Activated CD8-positive, alpha-beta T cell treated with anti-CD3 and anti-CD28 coated beads, Interleukin-2, amount 10 ng/mL, durations not matched to agents 7 days and 5 days (primary cell): Measurements from ENCODE around the gene WDFY1. TPM values are rescaled to one million over a fixed set of nuclear protein-coding genes. Genes with fewer than 3 reads are reported as not detected.

Source experiments
- ATAC-seq: fragments of 150-1000 bp; cut with Tn5 transposase; one replicate; pipeline ENCODE4 v1.10.0; 2021; ENCODE audit warnings: moderate library complexity
- CTCF ChIA-PET: fragments of 350-600 bp; sonication (Branson Sonifier 250); formaldehyde crosslinking; loops from one replicate; lab custom pipeline; 2021; ENCODE audit warnings: antibody characterized with exemption; lab: Charles Lee
- POLR2A ChIA-PET: fragments of 350-600 bp; sonication (Branson Sonifier 250); formaldehyde crosslinking; loops from one replicate; lab custom pipeline; 2021; ENCODE audit warnings: antibody characterized with exemption; lab: Charles Lee
- DNase-seq: peaks from one replicate; pipeline ENCODE4 v3.0.0-alpha.2; 2020
- H3K27ac Mint-ChIP-seq: one replicate; pipeline ENCODE4 v1.8.0; 2021; ENCODE audit warnings: mild to moderate bottlenecking, mixed read lengths
- H3K27me3 Mint-ChIP-seq: one replicate; pipeline ENCODE4 v1.8.0; 2021; ENCODE audit warnings: low read depth, mixed read lengths
- H3K36me3 Mint-ChIP-seq: one replicate; pipeline ENCODE4 v1.8.0; 2021; ENCODE audit warnings: low read depth, mixed read lengths
- H3K4me1 Mint-ChIP-seq: one replicate; pipeline ENCODE4 v1.8.0; 2021; ENCODE audit warnings: low read depth, mixed read lengths
- H3K4me3 Mint-ChIP-seq: one replicate; pipeline ENCODE4 v1.8.0; 2021; ENCODE audit warnings: mild to moderate bottlenecking, mixed read lengths
- H3K9me3 Mint-ChIP-seq: one replicate; pipeline ENCODE4 v1.8.0; 2022; ENCODE audit warnings: mixed read lengths; ENCODE audit not compliant: insufficient read depth
- total RNA-seq, 2 experiments: library from RNA; stranded (reverse); gene quantifications; one replicate each; pipeline ENCODE4 v1.2.3, GENCODE V29; 2021

WDFY1 gene
- total RNA-seq, 2 experiments from 2014 or later, result 41.5 to 47.1 TPM

DNA sequence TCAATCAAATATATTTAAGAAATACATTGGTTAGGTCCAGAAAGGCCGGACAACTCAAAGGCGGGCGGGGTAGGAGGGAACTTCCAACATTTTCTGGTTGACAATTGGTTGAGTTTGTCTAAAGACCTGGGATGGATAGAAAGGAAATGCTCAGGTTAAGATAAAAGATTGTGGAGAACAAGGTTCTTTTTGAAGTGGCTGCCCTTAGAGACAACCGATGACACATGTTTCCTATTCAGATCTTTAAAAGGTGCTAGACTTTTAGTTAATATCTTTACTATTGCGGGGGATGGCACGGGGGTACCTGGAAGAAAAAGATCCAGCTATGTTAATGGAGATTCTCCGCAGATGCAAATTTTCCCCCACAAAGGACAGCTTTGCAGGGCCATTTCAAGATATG lies 97.7 kb downstream of the WDFY1 start:
- Mint-ChIP-seq H3K36me3 (peaks cover 44% of the 10 kb centered on the region), H3K4me1 (peaks cover 34% of the 10 kb centered on the region), H3K27me3 (no peaks in the 10 kb centered on the region), H3K9me3 (peaks cover 23% of the 10 kb centered on the region), H3K4me3 (no peak overlapping the region), H3K27ac (no peak overlapping the region)
- ChIA-PET CTCF (no interaction called here), POLR2A (no interaction called here)
- DNase-seq (no peak), ATAC-seq (peak; percentile 58)

DNA sequence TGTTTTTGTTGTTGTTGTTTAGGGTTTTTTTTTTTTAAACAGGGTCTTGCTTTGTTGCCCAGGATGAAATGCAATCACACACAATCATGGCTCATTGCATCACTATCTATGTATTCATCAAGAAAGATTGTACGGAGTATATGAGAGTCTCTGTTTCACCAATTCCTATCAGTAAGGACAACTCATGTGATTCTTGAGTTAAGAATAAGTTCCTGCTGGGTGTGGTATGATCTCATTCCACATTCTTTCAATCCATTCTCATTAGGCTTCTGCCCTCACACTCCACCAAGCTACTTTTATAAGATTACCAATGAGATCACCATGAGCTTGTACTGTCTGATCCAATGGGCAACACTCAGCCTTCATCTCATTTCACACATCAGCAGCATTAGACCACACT lies 98.6 kb downstream of the WDFY1 start:
- H3K27ac Mint-ChIP-seq, result no peak overlapping the region
- no peak for ATAC-seq

DNA sequence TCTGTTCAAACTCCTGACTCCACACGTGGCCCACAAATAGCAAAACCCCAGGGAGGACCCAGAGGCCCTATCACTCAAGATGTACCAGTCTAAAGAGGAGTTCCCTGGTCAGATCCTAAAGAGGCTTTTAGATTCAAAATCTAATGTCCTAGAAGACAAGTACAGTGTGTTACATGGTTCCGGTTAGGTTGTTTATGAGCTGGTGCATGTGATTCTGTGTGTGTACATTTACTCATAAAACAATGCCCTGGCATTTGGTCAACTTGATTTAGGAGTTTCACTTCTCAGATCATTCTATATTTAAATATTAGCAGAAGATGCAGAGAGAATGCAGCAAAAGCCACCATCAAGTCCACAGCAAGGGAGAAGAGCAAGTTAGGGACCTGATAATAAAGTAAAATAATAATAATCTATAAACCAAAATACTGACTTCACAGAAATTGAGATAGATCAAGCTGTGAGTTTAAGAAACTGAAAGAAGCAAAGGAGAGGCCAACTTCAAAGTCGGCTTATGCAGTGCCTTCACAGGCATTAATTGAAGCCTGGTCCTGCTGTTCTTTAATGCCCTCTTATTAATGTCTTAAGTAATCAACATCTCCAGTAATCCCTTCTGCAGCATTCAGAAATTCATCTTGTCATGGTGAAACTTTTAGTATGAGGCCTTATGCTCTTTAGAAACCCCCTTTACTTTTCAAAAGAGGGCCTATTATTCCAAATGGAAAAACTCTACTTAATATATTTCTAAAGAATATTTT lies 103.5 kb downstream of the WDFY1 start:
- CTCF ChIA-PET, result interaction anchor here (0.9 to 2.1 kb wide), 2 partner anchors 17 to 81 kb away, joined by 3 to 4 read pairs; no protein-coding TSS in a partner anchor
- no peak for ATAC-seq
- Mint-ChIP-seq H3K36me3 (peaks cover 2% of the 10 kb centered on the region), H3K9me3 (no peaks in the 10 kb centered on the region), H3K27me3 (no peaks in the 10 kb centered on the region), H3K4me1 (peaks cover 8% of the 10 kb centered on the region), H3K4me3 (no peak overlapping the region), H3K27ac (no peak overlapping the region)
- POLR2A ChIA-PET, result no interaction called here
- no peak for DNase-seq

More for the DNA sequence above, 98.6 kb downstream of the WDFY1 start:
- peaks cover 37% of the 10 kb centered on the region for H3K36me3 Mint-ChIP-seq
- H3K4me1 Mint-ChIP-seq, result peaks cover 29% of the 10 kb centered on the region
- ChIA-PET CTCF (no interaction called here), POLR2A (interaction anchor here (0.6 kb wide), 1 partner anchor 19 kb away, joined by 3 read pairs; no protein-coding TSS in a partner anchor)
- no peak overlapping the region for H3K4me3 Mint-ChIP-seq
- DNase-seq, result no peak
- no peaks in the 10 kb centered on the region for H3K27me3 Mint-ChIP-seq
- H3K9me3 Mint-ChIP-seq, result peaks cover 23% of the 10 kb centered on the region

DNA sequence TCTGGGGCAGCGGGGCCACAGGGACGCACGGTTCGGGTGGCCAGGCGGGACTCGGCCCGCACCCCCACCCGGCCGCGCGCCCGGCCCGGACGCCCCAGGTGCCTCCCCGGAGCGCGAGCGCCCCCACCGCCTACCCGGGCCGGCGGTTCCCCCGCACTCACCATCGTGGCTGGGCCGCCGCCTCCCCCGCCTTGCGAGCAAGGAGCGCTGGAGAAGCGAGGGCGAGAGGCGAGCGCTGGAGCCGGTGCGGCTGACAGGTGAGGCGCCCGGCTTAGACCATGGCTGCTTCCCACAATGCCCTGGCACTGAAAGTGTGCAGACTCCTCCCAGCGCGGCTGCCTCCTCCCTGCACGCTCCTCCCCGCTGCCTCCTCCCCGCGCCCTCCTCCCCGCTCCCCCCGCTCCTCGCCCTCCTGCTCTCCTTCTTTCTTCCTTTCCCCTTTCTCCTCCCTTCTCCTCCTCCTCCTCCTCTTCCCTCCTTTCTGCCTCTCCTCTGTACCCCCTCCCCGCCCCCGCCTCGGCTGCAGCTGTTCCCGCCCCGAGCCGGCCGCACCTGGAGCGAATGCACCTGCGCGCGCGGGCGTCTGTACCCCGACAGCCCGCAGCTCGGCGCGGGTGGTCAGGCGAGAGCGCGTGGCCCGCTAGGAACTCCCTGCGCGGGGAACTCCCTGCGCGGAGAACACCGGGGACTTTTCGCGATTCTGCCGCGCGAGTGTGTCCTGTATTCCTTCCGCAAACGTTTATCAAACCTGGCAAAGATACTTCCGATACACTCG lies 107.7 kb downstream of the WDFY1 start, which contains the start of gene AP1S3:
TSS of gene AP1S3 (minus strand) at position 296 of the 775 bp plus-strand sequence. CDS start at position 164, 132 bp downstream.
- Mint-ChIP-seq H3K27me3 (no peaks in the 10 kb centered on the region), H3K4me3 (peak within 1 kb of the TSS; percentile 97), H3K27ac (peak within 1 kb of the TSS; percentile 83), H3K4me1 (peaks cover 18% of the 10 kb centered on the region), H3K36me3 (peaks cover 6% of the 10 kb centered on the region), H3K9me3 (no peaks in the 10 kb centered on the region)
- peak; percentile 84 for DNase-seq
- ATAC-seq, result peak; percentile 96
- POLR2A ChIA-PET, result no interaction called here
- CTCF ChIA-PET, result interaction anchor here (1.1 to 1.7 kb wide), 3 partner anchors 14 to 61 kb away, joined by 4 read pairs; no protein-coding TSS in a partner anchor

DNA sequence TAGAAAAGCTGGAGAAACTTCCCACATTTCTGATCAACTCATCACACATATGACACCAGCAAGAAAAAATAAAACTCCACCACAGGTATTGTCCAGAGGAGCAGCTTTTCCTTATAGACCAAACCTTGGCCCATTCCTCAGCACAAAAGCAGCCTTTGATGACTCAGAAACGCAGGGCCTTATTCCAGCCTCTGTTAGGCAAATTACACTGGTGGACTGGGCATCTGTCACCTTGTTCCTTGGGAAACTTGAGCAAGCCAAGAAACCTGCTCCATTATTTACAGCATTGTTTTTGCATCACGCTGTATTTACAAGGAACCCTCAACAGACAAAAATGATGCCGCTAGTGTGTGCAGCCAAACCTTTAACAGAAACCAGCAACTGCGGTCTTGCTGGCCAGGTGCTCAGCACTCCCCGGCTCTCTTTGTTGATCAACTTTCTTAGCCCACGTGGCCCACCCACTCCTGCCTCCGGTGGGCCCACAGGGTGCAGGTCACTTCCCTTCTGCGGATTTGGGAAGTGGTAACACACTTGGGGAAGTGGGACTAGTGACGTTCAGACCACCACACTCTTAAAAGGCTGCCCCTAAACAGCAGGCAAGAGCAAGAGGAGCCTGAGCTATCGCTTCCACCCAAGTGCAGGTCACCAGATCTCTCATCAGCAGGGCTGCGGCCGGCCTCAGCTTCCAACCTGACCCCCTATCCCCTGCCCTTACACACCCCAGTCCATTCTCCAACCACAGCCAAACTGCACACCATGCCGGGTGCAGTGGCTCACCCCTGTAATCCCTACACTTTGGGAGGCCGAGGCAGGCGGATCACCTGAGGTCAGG lies 109.2 kb downstream of the WDFY1 start:
- POLR2A ChIA-PET, result no interaction called here
- H3K36me3 Mint-ChIP-seq, result peaks cover 6% of the 10 kb centered on the region
- peaks cover 23% of the 10 kb centered on the region for H3K4me1 Mint-ChIP-seq
- no peaks in the 10 kb centered on the region for H3K27me3 Mint-ChIP-seq
- peak; percentile 27 for DNase-seq
- no peak for ATAC-seq
- peak overlapping the region; percentile 41 for H3K27ac Mint-ChIP-seq
- H3K9me3 Mint-ChIP-seq, result no peaks in the 10 kb centered on the region
- CTCF ChIA-PET, result interaction anchor here (2.5 kb wide), 1 partner anchor 158 kb away, joined by 7 read pairs; no protein-coding TSS in a partner anchor
- peak overlapping the region; percentile 97 for H3K4me3 Mint-ChIP-seq

DNA sequence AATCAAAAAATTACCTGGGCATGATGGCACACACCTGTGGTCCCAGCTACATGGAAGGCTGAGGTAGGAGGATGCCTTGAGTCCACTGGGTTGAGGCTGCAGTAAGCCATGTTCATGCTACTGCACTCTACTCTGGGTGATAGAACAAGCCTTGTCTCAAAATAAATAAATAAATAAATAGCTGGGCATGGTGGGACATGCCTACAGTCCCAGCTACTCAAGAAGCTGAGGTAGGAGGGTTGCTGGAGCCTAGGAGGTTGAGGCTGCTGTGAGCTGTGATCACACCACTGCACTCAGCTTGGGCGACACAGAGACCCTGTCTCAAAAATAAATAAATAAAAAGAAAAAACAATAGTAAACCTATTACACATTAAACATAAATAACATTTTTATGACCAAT lies 110.7 kb downstream of the WDFY1 start:
- H3K27ac Mint-ChIP-seq, result no peak overlapping the region
- H3K4me1 Mint-ChIP-seq, result peaks cover 23% of the 10 kb centered on the region
- DNase-seq (no peak), ATAC-seq (no peak)
- ChIA-PET POLR2A (no interaction called here), CTCF (interaction anchor here (2.5 kb wide), 1 partner anchor 159 kb away, joined by 7 read pairs; no protein-coding TSS in a partner anchor)
- peaks cover 6% of the 10 kb centered on the region for H3K36me3 Mint-ChIP-seq
- H3K9me3 Mint-ChIP-seq, result no peaks in the 10 kb centered on the region
- no peak overlapping the region for H3K4me3 Mint-ChIP-seq
- H3K27me3 Mint-ChIP-seq, result no peaks in the 10 kb centered on the region

DNA sequence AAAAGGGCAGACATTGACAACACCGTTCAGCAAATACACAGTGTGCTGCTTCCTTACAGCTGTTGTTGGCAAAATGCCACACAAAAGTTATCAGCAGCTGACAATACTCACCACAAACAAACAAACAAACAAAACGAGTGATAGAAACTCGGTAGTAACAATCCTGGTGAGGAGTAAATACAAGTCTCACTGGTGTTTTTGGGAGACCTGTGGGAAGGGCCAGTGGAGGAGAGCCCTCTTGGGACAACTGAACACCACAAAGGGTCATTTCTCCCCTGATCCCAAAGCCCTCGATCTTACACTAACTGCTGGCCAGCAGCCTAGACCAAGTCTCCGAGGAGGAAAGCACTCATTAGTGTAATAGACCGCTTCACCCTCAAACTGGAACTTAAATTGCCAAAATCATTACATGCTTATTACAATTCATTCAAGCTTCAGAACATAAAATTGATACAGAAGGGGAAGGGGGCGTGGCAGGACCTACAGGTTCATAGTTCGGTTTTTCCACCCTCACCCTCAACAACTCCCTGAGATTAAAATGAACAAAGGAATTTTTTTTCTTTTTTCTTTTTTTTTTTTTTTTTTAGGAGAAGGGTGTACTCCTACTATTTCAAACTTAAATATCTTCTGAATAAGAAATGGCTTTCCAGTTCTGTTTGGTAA lies 112.8 kb downstream of the WDFY1 start:
- ChIA-PET POLR2A (no interaction called here), CTCF (no interaction called here)
- H3K36me3 Mint-ChIP-seq, result peaks cover 9% of the 10 kb centered on the region
- no peaks in the 10 kb centered on the region for H3K9me3 Mint-ChIP-seq
- DNase-seq (no peak), ATAC-seq (no peak)
- no peak overlapping the region for H3K27ac Mint-ChIP-seq
- peaks cover 21% of the 10 kb centered on the region for H3K4me1 Mint-ChIP-seq
- no peaks in the 10 kb centered on the region for H3K27me3 Mint-ChIP-seq
- no peak overlapping the region for H3K4me3 Mint-ChIP-seq

DNA sequence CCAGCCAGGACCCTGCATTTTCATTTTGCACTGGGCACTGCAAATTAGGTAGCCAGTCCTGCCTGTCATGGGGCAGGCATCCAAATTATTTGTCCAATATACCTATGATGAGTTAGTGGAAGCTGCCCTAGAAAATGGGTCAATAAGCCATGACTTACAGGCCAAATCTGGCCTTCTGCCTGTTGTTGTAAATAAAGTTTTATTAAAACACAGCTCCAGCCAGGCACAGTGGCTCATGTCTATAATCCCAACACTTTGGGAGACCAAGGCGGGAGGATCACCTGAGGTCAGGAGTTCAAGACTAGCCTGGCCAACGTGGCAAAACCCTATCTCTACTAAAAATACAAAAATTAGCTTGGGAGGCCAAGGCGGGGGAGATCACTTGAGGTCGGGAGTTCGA lies 116.0 kb downstream of the WDFY1 start:
- peaks cover 11% of the 10 kb centered on the region for H3K36me3 Mint-ChIP-seq
- no peak for DNase-seq
- no peaks in the 10 kb centered on the region for H3K27me3 Mint-ChIP-seq
- no peaks in the 10 kb centered on the region for H3K9me3 Mint-ChIP-seq
- POLR2A ChIA-PET, result no interaction called here
- no peak overlapping the region for H3K27ac Mint-ChIP-seq
- CTCF ChIA-PET, result no interaction called here
- H3K4me3 Mint-ChIP-seq, result no peak overlapping the region
- ATAC-seq, result no peak
- H3K4me1 Mint-ChIP-seq, result peaks cover 5% of the 10 kb centered on the region

DNA sequence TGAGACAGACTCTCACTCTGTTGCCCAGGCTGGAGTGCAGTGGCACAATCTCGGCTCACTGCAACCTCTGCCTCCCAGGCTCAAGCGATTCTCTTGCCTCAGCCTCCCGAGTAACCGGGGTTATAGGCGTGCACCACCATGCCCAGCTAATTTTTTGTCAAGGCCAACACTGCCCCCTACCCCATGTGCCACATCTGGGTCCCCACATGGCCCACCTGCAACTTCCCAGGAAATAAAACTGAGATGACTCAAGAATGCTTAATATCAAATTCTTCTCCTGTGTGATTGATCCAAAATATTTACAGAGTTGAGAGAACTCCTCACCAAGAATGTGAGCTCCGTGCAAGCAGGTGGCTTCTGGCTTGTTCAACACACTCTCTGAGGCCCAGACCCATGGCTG lies 116.8 kb downstream of the WDFY1 start:
- peaks cover 8% of the 10 kb centered on the region for H3K36me3 Mint-ChIP-seq
- H3K4me3 Mint-ChIP-seq, result no peak overlapping the region
- ChIA-PET CTCF (no interaction called here), POLR2A (no interaction called here)
- DNase-seq (no peak), ATAC-seq (no peak)
- H3K27me3 Mint-ChIP-seq, result no peaks in the 10 kb centered on the region
- no peak overlapping the region for H3K27ac Mint-ChIP-seq
- H3K4me1 Mint-ChIP-seq, result peaks cover 5% of the 10 kb centered on the region
- no peaks in the 10 kb centered on the region for H3K9me3 Mint-ChIP-seq

DNA sequence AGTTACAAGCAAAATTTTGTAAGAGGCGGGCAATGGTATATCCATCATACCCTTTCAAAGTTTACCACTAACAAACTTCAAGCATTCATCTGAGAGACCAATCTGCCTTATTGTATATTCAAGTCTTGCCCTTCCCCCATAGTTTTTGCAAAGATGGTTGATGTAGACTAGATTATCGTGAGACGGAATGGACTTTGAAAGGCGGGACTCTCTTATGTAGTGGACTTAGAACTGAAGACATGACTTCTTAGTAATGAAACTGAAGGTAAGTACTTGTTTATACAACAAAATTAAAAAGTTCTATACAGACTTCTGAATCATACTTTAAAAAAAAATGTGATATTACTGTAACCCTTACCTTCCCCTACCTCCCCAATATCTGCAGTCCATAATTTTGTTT lies 118.1 kb downstream of the WDFY1 start:
- CTCF ChIA-PET, result no interaction called here
- no peak overlapping the region for H3K27ac Mint-ChIP-seq
- H3K4me3 Mint-ChIP-seq, result no peak overlapping the region
- peaks cover 5% of the 10 kb centered on the region for H3K36me3 Mint-ChIP-seq
- POLR2A ChIA-PET, result no interaction called here
- H3K9me3 Mint-ChIP-seq, result no peaks in the 10 kb centered on the region
- H3K4me1 Mint-ChIP-seq, result peaks cover 5% of the 10 kb centered on the region
- no peak for DNase-seq
- ATAC-seq, result no peak
- H3K27me3 Mint-ChIP-seq, result no peaks in the 10 kb centered on the region
